H9 (cell line): ENCODE results near the gene HOXC10. TPM values are rescaled to one million over a fixed set of nuclear protein-coding genes. Genes with fewer than 3 reads are reported as not detected.

ENCODE experiments used
- DNase-seq: peaks from one replicate; pipeline ENCODE4 v3.0.0-alpha.2; 2017
- H2AFZ ChIP-seq: one replicate; pipeline ENCODE4 v1.6.1; 2013; ENCODE audit warnings: mild to moderate bottlenecking, low read length, control low read depth, moderate library complexity
- H2AK5ac ChIP-seq: 2 replicates; pipeline ENCODE4 v1.6.1; 2013; ENCODE audit warnings: low read length, control low read depth, mixed read lengths; ENCODE audit not compliant: insufficient read length
- H2BK120ac ChIP-seq: one replicate; pipeline ENCODE4 v1.6.1; 2013; ENCODE audit warnings: low read depth, mild to moderate bottlenecking, low read length, control low read depth, inconsistent platforms; ENCODE audit not compliant: poor library complexity, severe bottlenecking
- H2BK12ac ChIP-seq: 2 replicates; pipeline ENCODE4 v1.6.1; 2013; ENCODE audit warnings: low read length, control low read depth, mixed read lengths, low read depth; ENCODE audit not compliant: insufficient read length
- H2BK15ac ChIP-seq: 2 replicates; pipeline ENCODE4 v1.6.1; 2013; ENCODE audit warnings: low read depth, low read length, control low read depth
- H2BK20ac ChIP-seq: one replicate; pipeline ENCODE4 v1.6.1; 2013; ENCODE audit warnings: low read depth, mild to moderate bottlenecking, low read length, control low read depth, inconsistent platforms; ENCODE audit not compliant: poor library complexity, severe bottlenecking
- H2BK5ac ChIP-seq: 2 replicates; pipeline ENCODE4 v1.6.1; 2013; ENCODE audit warnings: low read length, control low read depth, mixed read lengths; ENCODE audit not compliant: insufficient read length
- H3K14ac ChIP-seq: 2 replicates; pipeline ENCODE4 v1.6.1; 2013; ENCODE audit warnings: low read length, control low read depth; ENCODE audit not compliant: insufficient read depth
- H3K18ac ChIP-seq: 2 replicates; pipeline ENCODE4 v1.6.1; 2013; ENCODE audit warnings: low read depth, mild to moderate bottlenecking, mixed read lengths, low read length, control low read depth; ENCODE audit not compliant: insufficient read length
- H3K23ac ChIP-seq: 2 replicates; pipeline ENCODE4 v1.6.1; 2013; ENCODE audit warnings: low read length, control low read depth, mixed read lengths, low read depth; ENCODE audit not compliant: insufficient read length
- H3K23me2 ChIP-seq: 2 replicates; pipeline ENCODE4 v1.6.1; 2013; ENCODE audit warnings: low read depth, mild to moderate bottlenecking, mixed read lengths, low read length, control low read depth; ENCODE audit not compliant: insufficient read length, poor library complexity, severe bottlenecking
- H3K27ac ChIP-seq: 2 replicates; pipeline ENCODE4 v1.5.1; 2013; ENCODE audit warnings: low read length, control low read depth, mixed read lengths, low read depth; ENCODE audit not compliant: insufficient read length
- H3K27me3 ChIP-seq: 2 replicates; pipeline ENCODE4 v1.6.1; 2013; ENCODE audit warnings: low read length, control low read depth, inconsistent platforms; ENCODE audit not compliant: insufficient read depth
- H3K4ac ChIP-seq: 2 replicates; pipeline ENCODE4 v1.6.1; 2013; ENCODE audit warnings: low read depth, mild to moderate bottlenecking, control low read depth, inconsistent platforms, low read length, moderate library complexity
- H3K4me1 ChIP-seq: 2 replicates; pipeline ENCODE4 v1.6.1; 2013; ENCODE audit warnings: low read length, control low read depth, inconsistent platforms; ENCODE audit not compliant: insufficient read depth
- H3K4me2 ChIP-seq: 2 replicates; pipeline ENCODE4 v1.6.1; 2013; ENCODE audit warnings: low read length, control low read depth, mixed read lengths; ENCODE audit not compliant: insufficient read length, insufficient read depth
- H3K56ac ChIP-seq: 2 replicates; pipeline ENCODE4 v1.6.1; 2013; ENCODE audit warnings: low read depth, mild to moderate bottlenecking, mixed read lengths, low read length, control low read depth; ENCODE audit not compliant: insufficient read length
- H3K79me1 ChIP-seq: 2 replicates; pipeline ENCODE4 v1.6.1; 2013; ENCODE audit warnings: low read depth, mild to moderate bottlenecking, moderate library complexity, low read length, control low read depth, inconsistent platforms; ENCODE audit not compliant: insufficient read depth, poor library complexity, severe bottlenecking
- H3K79me2 ChIP-seq: 2 replicates; pipeline ENCODE4 v1.6.1; 2013; ENCODE audit warnings: low read length, control low read depth, inconsistent platforms; ENCODE audit not compliant: insufficient read depth
- H3K9ac ChIP-seq: 2 replicates; pipeline ENCODE4 v1.6.1; 2013; ENCODE audit warnings: low read length, control low read depth, mixed read lengths; ENCODE audit not compliant: insufficient read length; ENCODE audit errors: extremely low read depth
- H3K9me3 ChIP-seq: one replicate; pipeline ENCODE4 v1.6.1; 2013; ENCODE audit warnings: low read depth, low read length, inconsistent platforms; ENCODE audit not compliant: control insufficient read depth
- H3T11ph ChIP-seq: one replicate; pipeline ENCODE4 v1.6.1; 2013; ENCODE audit warnings: mild to moderate bottlenecking, low read length, control low read depth, inconsistent platforms
- H4K20me1 ChIP-seq: one replicate; pipeline ENCODE4 v1.6.1; 2013; ENCODE audit not compliant: control insufficient read depth, insufficient read length, insufficient read depth
- H4K5ac ChIP-seq: 2 replicates; pipeline ENCODE4 v1.6.1; 2013; ENCODE audit warnings: low read depth, mild to moderate bottlenecking, mixed read lengths, low read length, control low read depth; ENCODE audit not compliant: insufficient read length
- H4K8ac ChIP-seq: replicated peaks from 2 replicates; pipeline ENCODE4 v1.6.1; 2013; ENCODE audit warnings: low read length, control low read depth, mixed read lengths, low read depth; ENCODE audit not compliant: insufficient read length
- H4K91ac ChIP-seq: 2 replicates; pipeline ENCODE4 v1.6.1; 2013; ENCODE audit warnings: low read depth, mild to moderate bottlenecking, moderate library complexity, mixed read lengths, low read length, control low read depth; ENCODE audit not compliant: insufficient read length
- H3K27ac Mint-ChIP-seq, 3 experiments: 2 replicates in 2 of 3; 3 replicates in 1 of 3; pipeline ENCODE4 v1.8.0; 2020 to 2021; ENCODE audit warnings: mixed read lengths in 3 of 3, mild to moderate bottlenecking in 1 of 3, moderate library complexity in 1 of 3
- H3K27me3 Mint-ChIP-seq: 2 replicates; pipeline ENCODE4 v1.8.0; 2021; ENCODE audit warnings: low read depth, mild to moderate bottlenecking, moderate library complexity, mixed read lengths
- H3K36me3 Mint-ChIP-seq, 3 experiments: 2 replicates in 2 of 3; 3 replicates in 1 of 3; pipeline ENCODE4 v1.8.0; 2020 to 2021; ENCODE audit warnings: low read depth in 3 of 3, mixed read lengths in 3 of 3; ENCODE audit not compliant: insufficient read depth in 1 of 3
- H3K4me1 Mint-ChIP-seq, 2 experiments: 2 replicates each; pipeline ENCODE4 v1.8.0; 2020; ENCODE audit warnings: mixed read lengths in 2 of 2
- H3K4me3 Mint-ChIP-seq, 2 experiments: 2 replicates in 1 of 2; 3 replicates in 1 of 2; pipeline ENCODE4 v1.8.0; 2020 to 2021; ENCODE audit warnings: mild to moderate bottlenecking in 2 of 2, mixed read lengths in 2 of 2, moderate library complexity in 1 of 2
- H3K9me3 Mint-ChIP-seq, 2 experiments: 2 replicates in 1 of 2; 3 replicates in 1 of 2; pipeline ENCODE4 v1.8.0; 2020; ENCODE audit warnings: mild to moderate bottlenecking in 2 of 2, mixed read lengths in 2 of 2, moderate library complexity in 1 of 2
- CTCF ChIP-seq: fragments of 200-600 bp; sonication (generic); conservative IDR thresholded peaks from 3 replicates; pipeline ENCODE4 v1.8.0; 2021; ENCODE audit warnings: antibody characterized with exemption, mild to moderate bottlenecking
- WGBS: extraction: QIAGEN DNeasy Blood & Tissue Kit; methylation state at CpG from one replicate; pipeline ENCODE4 v1.1.7; 2013; ENCODE audit warnings: missing lambda C conversion rate, low lambda C conversion rate, mixed read lengths; ENCODE audit not compliant: insufficient read length; ENCODE audit errors: extremely low coverage; 5-methylcytosine and 5-hydroxymethylcytosine counted together
- total RNA-seq: library from RNA; stranded (reverse); gene quantifications from 2 replicates; pipeline ENCODE4 v1.2.1, GENCODE V29; 2021

The HOXC10 gene
- total RNA-seq, 1 experiment from 2014 or later = not detected

- Mint-ChIP-seq H3K27me3 (peaks cover 100% of the 10 kb centered on the region), H3K36me3 (no peaks in the 10 kb centered on the region; a peak in 2 of 7 replicates), H3K9me3 (peaks cover 6 to 18% of the 10 kb centered on the region in 2 experiments; a peak in 4 of 5 replicates), H3K4me3 (no peak overlapping the region), H3K4me1 (peaks cover 0 to 12% of the 10 kb centered on the region in 2 experiments; a peak in 2 of 4 replicates), H3K27ac (no peak overlapping the region)
- no peak overlapping the region for H2BK12ac ChIP-seq
- no peak overlapping the region for H2BK5ac ChIP-seq
- no peak overlapping the region for H3K14ac ChIP-seq
- H2AFZ ChIP-seq = no peak overlapping the region
- H3K9ac ChIP-seq = no peak overlapping the region
- H4K5ac ChIP-seq = no peak overlapping the region
- H3K27me3 ChIP-seq = peaks cover 94% of the 10 kb centered on the region
- H2AK5ac ChIP-seq = no peak overlapping the region
- H3K4me1 ChIP-seq = no peaks in the 10 kb centered on the region
- no peak overlapping the region for H3K4ac ChIP-seq
- WGBS = no CpG with 5 or more reads among the region's 15 CpGs
- H3K9me3 ChIP-seq = no peaks in the 10 kb centered on the region
- H3K18ac ChIP-seq = no peak overlapping the region
- no peak overlapping the region for H4K8ac ChIP-seq
- no peak for TF ChIP-seq CTCF
- no peak overlapping the region for H3K4me2 ChIP-seq
- no peak overlapping the region for H2BK20ac ChIP-seq
- no peak overlapping the region for H3T11ph ChIP-seq
- no peak overlapping the region for H3K56ac ChIP-seq
- H2BK120ac ChIP-seq = no peak overlapping the region
- no peaks in the 10 kb centered on the region for H3K23me2 ChIP-seq
- H3K79me1 ChIP-seq = no peaks in the 10 kb centered on the region
- H4K91ac ChIP-seq = no peak overlapping the region
- no peak overlapping the region for H2BK15ac ChIP-seq
- no peak overlapping the region for H3K27ac ChIP-seq
- no peaks in the 10 kb centered on the region for H4K20me1 ChIP-seq
- no peaks in the 10 kb centered on the region for H3K79me2 ChIP-seq
- no peak for DNase-seq
- H3K23ac ChIP-seq = no peak overlapping the region
Observed at GRCh38 chr12:53980802-53981496, 4.0 kb upstream of the HOXC10 start.
